Measurements from ENCODE around the gene MGLL.

The MGLL gene

GRCh38 chr3:127809211-127809610 is 13.1 kb downstream of the MGLL start:
- DNase-seq = no peak

GRCh38 chr3:127808197-127808596 is 14.1 kb downstream of the MGLL start:
- DNase-seq = no peak

GRCh38 chr3:127805026-127805753 is 17.1 kb downstream of the MGLL start:
- no peak for DNase-seq

GRCh38 chr3:127804141-127804540 is 18.2 kb downstream of the MGLL start:
- DNase-seq = no peak

GRCh38 chr3:127803619-127804018 is 18.7 kb downstream of the MGLL start:
- DNase-seq = peak; percentile 96

GRCh38 chr3:127802606-127803005 is 19.7 kb downstream of the MGLL start:
- DNase-seq = no peak

GRCh38 chr3:127801731-127802313 is 20.5 kb downstream of the MGLL start:
- DNase-seq = no peak

- peak; percentile 66 for DNase-seq
These were observed 21.8 kb downstream of the MGLL start for GRCh38 chr3:127800508-127800907.

GRCh38 chr3:127799476-127800222 is 22.7 kb downstream of the MGLL start:
- DNase-seq = peak; percentile 97

- DNase-seq = no peak
These were observed 23.6 kb downstream of the MGLL start for GRCh38 chr3:127798716-127799115.

- DNase-seq = no peak
These were observed 25.5 kb downstream of the MGLL start for GRCh38 chr3:127796831-127797150.

- DNase-seq = no peak
These were observed 26.1 kb downstream of the MGLL start for GRCh38 chr3:127796045-127796830.

GRCh38 chr3:127794972-127795371 is 27.3 kb downstream of the MGLL start:
- DNase-seq = no peak

- no peak for DNase-seq
These were observed 27.9 kb downstream of the MGLL start for GRCh38 chr3:127794402-127794801.

- DNase-seq = peak; percentile 99
These were observed 29.6 kb downstream of the MGLL start for GRCh38 chr3:127792541-127793292.

- DNase-seq = peak; percentile 83
These were observed 30.9 kb downstream of the MGLL start for GRCh38 chr3:127791221-127791913.

GRCh38 chr3:127790882-127791183 is 31.5 kb downstream of the MGLL start:
- no peak for DNase-seq

- no peak for DNase-seq
These were observed 32.1 kb downstream of the MGLL start for GRCh38 chr3:127789990-127790881.

GRCh38 chr3:127789051-127789450 is 33.3 kb downstream of the MGLL start:
- no peak for DNase-seq

- DNase-seq = no peak
These were observed 33.8 kb downstream of the MGLL start for GRCh38 chr3:127788451-127788909.
